GM18499 (cell line): ENCODE data around the gene PF4V1.
"Not testable (repeated sequence)": the region's sequence is repeated elsewhere in the genome, so short reads cannot be mapped to it uniquely, and the experiment has no call there.

Experiments used
- ATAC-seq: cut with Tn5 transposase; IDR thresholded peaks from one replicate; pipeline ENCODE4 v1.9.1; 2021; ENCODE audit warnings: moderate number of reproducible peaks; ENCODE audit not compliant: insufficient read depth, unreplicated experiment

PF4V1 gene

DNA sequence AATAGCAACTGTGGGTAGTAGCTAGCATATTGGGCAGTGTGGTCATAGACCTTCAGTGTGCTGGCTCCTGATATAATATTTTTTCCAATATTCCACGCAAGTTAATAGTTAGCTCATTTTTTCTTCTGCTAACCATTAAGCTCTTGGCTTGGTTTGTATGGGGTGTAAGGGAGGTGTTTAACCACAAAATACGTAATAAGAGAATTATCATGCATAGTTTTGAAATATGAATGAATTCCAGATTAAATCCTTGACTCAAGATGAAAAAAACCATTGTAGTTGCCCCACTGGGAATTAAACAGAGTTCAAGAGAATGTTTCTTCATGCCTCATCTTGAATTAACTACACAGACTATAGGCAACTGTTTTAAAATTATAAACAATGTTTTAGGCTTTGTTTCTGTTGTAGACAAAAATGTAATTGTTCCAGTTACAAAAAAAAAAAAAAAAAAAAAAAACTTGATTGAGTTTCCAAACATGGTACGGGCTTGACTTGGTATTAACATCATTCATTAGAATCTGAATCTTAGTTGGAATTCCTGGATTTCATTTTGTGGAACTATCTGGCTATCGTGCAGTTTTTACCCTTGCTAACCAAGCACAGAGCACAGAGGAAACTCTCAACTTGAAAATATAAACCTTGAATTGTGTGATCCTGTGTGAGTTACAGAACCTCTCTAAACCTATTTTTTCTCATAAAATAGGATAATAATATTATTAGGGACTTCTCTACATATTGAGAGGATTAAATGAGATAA lies 44.5 kb downstream of the PF4V1 start:
- ATAC-seq: no peak

DNA sequence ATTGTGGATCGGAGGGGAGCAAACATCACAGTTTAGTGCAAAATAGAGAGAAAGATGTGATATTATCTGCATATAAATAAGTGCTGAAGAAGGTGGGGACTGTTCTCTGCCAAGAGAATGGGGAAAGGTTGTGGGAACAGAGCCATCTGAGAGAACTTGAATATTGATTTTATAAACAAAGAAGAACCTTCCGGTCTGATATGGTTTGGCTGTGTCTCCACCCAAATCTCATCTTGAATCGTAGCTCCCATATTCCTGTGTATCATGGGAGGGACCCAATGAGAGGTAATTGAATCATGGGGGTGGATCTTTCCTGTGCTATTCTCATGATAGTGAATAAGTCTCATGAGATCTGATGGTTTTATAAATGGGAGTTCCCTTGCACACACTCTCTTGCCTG lies 46.2 kb downstream of the PF4V1 start:
- ATAC-seq: not testable (repeated sequence)

GRCh38 chr4:73901031-73901430 lies 47.9 kb downstream of the PF4V1 start:
- ATAC-seq: no peak

GRCh38 chr4:73902038-73902637 lies 49.0 kb downstream of the PF4V1 start:
- no peak for ATAC-seq

DNA sequence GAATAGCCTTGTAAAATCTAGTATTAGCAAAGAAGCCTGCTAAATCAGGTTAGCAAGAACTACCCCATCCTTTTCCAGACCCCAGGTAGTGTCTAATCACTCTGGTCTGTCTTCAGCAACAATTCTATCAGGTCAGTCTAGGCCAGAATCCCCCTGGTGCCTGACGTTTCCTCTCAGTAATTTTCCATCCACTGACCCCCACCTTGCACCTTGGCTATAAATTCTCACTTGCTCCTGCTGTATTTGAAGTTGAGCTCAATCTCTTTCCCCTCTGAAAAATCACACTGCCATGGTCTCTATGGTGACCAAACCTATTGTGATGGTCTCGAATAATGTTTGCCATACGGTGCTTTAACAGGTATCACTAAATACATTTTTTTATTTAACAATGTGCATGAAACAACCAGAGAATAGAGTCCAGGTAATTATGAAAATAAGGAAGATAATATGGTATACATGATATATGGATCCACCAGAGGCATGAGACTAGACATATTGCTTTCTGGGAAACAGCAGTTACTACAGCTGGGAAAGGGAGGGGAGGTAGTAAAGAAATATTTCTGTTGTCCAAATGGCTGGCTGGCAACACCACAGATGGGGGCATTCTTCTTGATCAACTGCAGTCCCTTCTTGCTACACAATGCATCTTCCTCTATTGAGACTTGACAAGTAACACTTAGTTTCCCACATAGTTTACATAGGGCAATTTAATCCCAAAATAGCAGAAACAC lies 49.9 kb downstream of the PF4V1 start:
- no peak for ATAC-seq
